Activated CD8-positive, alpha-beta memory T cell treated with anti-CD3 and anti-CD28 coated beads, Interleukin-2, amount 50 U/mL, for 1 hour (primary cell): ENCODE results near the gene PRKCE.

Experiments
- DNase-seq: peaks from one replicate; pipeline ENCODE4 v3.0.0-alpha.2; 2020; ENCODE audit errors: extremely low read depth

PRKCE gene

GRCh38 chr2:46169467-46169866 lies 518.0 kb downstream of the PRKCE start:
- no peak for DNase-seq

DNA sequence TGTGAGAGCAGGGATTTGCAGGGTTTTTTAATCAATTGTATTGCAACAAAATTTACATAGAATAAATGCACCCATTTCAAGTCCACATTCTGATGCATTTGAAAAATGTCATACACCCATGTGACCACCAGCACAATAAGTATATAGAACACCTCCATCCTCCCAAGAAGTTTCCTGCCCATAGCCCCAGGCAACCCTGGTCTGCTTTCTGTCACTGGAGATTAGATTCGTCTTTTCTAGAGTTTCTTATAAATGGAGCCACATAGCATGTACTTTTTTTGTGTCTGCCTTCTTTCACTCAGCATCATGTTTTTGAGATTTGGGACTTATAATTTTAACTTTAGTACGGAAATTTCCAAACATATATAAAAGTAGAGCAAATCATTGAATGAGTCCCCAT lies 518.6 kb downstream of the PRKCE start:
- no peak for DNase-seq

DNA sequence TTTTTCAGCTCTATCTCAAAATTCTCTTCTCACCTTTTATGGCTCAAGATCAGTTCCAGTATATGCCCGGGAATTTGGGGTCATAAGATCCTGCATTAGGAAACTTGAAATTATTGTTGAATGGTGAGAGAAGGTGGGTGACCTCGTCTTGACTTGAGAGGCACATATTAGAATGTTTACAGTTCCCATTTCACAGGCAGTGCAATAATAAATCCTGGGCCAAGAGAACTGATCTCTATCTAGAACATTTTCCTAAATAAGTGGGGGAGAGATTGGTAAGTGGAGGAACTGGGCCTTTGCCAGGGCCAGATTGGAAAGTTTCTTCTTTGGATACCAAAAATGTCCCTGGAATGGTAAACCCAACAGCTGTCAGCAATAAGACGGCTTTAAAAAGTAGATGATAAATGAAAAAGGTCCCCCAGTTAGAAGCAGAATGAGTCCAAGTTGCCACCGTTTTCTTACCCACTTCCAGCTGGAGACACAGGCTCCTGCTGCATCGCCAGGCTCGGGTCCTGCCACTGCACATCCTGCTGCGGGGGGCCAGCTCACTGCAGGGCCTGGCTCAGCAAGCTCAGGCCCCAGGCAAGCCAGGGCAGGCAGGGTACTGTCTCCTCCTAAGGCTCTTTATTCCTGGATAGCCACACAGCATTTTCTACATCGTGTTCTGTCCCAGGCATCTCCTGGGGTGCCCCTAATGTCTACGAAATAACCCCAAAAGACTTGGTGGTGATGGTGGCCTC lies 519.3 kb downstream of the PRKCE start:
- no peak for DNase-seq

- DNase-seq = no peak
These were observed 520.0 kb downstream of the PRKCE start for GRCh38 chr2:46171411-46171953.

DNA sequence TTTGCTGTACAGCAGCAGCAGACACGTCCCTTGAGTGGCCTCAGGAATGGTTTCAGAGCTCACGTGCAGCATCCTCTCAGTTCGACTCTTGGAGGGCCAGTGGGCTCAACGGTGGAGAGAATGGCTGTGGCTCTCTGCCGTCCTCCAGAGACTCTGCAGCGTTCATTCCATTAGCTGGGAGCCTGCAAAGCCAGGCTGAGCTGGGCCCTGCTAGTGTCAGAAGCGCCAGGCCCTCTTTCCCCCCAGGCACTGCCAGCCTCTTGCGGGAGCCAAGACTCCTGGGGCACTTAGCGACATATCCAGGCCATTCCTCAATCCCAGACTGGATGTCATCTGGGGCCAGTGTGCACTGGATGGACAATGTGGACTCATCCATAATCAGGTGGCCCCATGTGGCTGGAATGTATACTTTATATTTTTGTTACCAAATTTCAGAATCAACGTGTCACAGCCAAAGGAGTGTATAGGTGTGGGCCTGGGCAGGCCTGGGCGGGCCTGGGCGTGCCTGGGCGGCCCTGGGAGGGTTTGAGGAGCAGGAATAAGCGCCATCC lies 520.6 kb downstream of the PRKCE start:
- no peak for DNase-seq

GRCh38 chr2:46173030-46173429 lies 521.6 kb downstream of the PRKCE start:
- DNase-seq = no peak

GRCh38 chr2:46173636-46174250 lies 522.3 kb downstream of the PRKCE start:
- DNase-seq = no peak

DNA sequence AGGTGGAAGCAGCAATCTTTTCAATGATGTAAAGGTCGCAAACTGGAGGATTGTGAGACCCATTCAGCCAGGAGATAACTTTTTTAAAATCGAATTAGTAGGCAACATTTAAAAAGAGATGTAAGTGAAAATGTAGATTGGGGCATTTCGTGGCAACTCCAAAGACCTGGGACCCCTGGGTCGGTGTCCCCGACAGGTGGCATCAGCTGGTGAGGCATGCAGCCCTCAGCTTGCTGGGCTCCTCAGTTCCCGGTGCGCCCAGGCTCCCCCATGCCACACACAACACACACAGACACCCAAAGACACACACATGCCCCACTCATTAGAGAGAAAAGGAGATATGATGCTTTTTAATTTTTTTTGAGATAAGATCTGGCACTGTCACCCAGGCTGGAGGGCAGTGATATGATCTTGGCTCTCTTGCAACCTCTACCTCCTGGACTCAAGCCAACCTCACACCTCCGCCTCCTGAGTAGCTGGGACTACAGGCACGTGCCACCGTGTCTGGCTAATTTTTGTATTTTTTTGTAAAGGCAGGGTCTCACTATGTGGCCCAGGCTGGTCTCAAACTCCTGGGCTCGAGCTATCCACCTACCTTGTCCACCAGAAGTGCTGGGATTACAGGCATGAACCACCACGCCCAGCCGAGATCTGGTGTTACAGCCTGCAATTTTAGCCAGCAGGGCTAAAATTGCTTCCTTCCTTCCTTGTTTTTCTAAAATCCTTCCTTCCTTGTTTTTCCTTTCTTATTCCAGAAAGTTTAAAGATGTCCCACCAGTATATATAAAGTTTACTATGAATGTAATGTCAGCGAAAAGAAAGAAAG lies 523.1 kb downstream of the PRKCE start:
- no peak for DNase-seq

- no peak for DNase-seq
These were observed 523.9 kb downstream of the PRKCE start for GRCh38 chr2:46175419-46175818.

GRCh38 chr2:46177461-46178089 lies 526.1 kb downstream of the PRKCE start:
- DNase-seq = no peak

- DNase-seq = peak; percentile 42
These were observed 527.7 kb downstream of the PRKCE start for GRCh38 chr2:46179037-46179621.

- DNase-seq = no peak
These were observed 528.7 kb downstream of the PRKCE start for GRCh38 chr2:46180189-46180588.

- no peak for DNase-seq
These were observed 529.8 kb downstream of the PRKCE start for GRCh38 chr2:46181306-46181705.

GRCh38 chr2:46181789-46182530 lies 530.5 kb downstream of the PRKCE start:
- DNase-seq = no peak

DNA sequence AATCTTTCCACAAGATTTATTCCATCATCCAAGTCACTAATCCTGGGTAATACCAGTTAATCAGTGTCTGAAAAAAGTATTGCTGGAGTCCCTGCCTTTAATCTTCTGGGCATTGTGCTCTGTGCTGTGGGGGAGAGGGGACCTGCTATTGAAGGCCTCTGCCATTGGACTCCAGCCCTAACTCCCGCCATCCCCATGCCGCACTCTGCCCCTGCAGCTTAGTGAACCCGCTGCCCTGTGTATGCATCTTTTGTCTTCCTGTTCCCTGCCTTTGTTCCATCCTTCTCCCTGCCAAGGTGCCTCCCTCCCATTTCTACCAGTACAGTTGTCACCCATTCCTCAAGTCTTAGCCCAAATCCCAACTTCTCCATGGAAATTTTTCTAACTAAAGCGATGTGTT lies 532.0 kb downstream of the PRKCE start:
- DNase-seq = no peak

DNA sequence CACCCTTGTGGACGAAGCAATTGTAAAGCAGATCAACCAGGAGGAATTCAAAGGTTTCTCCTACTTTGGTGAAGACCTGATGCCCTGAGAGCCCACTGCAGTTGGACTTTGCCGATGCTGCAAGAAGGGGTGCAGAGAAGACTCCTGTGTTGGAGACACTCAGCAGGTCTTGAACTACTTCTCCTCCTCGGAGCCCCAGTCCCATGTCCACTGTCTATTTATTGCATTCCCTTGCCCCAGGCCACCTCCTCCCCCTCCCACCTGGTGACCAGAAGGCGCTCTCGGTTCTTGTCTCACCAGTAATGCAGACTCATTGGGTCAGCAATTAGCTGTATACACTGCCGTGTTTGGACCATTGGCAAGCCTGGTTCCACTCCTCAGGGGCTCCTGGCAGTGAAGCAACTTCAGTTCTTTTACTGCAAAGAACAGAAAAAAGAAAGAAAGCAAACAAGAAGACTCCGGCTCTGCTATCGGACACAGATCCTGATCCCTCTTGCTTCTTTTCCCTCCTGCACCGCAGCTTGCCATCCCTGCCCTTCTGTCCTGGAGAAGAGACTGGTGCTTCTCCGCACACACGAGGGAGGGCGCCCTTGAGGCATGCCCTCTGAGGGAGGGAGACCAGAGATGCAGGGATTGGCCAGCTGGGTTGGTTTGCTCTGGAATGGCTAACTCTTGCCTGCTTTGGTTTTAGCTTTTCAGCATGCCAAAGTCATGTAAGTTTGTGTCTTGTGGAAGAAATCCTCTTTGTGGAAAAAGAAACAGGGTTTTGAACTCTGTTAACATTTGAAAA lies 533.5 kb downstream of the PRKCE start:
- no peak for DNase-seq

GRCh38 chr2:46187112-46187618 lies 535.7 kb downstream of the PRKCE start:
- no peak for DNase-seq

- no peak for DNase-seq
These were observed 536.7 kb downstream of the PRKCE start for GRCh38 chr2:46188041-46188716.

GRCh38 chr2:46193356-46193755 lies 541.9 kb downstream of the PRKCE start:
- DNase-seq = no peak
